Right atrium auricular region (tissue), 2 donors: ENCODE results near the gene CHORDC1. TPM values are rescaled to one million over a fixed set of nuclear protein-coding genes. Genes with fewer than 3 reads are reported as not detected.

Experiments
- DNase-seq: peaks from one replicate; pipeline ENCODE4 v3.0.0-alpha.2; 2019; ENCODE audit warnings: low spot score
- H3K27ac ChIP-seq, 2 donors: fragments of 200-600 bp; sonication (generic); 1 replicate in 1 of 2; 2 replicates in 1 of 2; pipeline ENCODE4 v1.5.1; 2016 to 2019
- H3K27me3 ChIP-seq, 2 donors: fragments of 200-600 bp; sonication (generic); one replicate each; pipeline versions ENCODE4 v1.5.1 to v1.6.0; 2017 to 2019
- H3K36me3 ChIP-seq: fragments of 200-600 bp; sonication (generic); one replicate; pipeline ENCODE4 v1.5.1; 2016
- H3K4me1 ChIP-seq, 2 donors: fragments of 200-600 bp; sonication (generic); one replicate each; pipeline versions ENCODE4 v1.5.1 to v1.6.0; 2017 to 2019
- H3K4me3 ChIP-seq, 2 donors: fragments of 200-600 bp; sonication (generic); 1 replicate in 1 of 2; 2 replicates in 1 of 2; pipeline ENCODE4 v1.5.1; 2017 to 2019; ENCODE audit warnings: mild to moderate bottlenecking in 1 of 2, moderate library complexity in 1 of 2
- H3K9me3 ChIP-seq, 2 donors: fragments of 200-600 bp; sonication (generic); one replicate each; pipeline ENCODE4 v1.5.1; 2019
- CTCF ChIP-seq, 2 donors: fragments of 200-600 bp; sonication (generic); IDR thresholded peaks; one replicate each; pipeline ENCODE4 v1.5.1; 2019; ENCODE audit warnings: antibody characterized with exemption in 2 of 2
- total RNA-seq, 2 donors: library from RNA; depleted of rRNA; stranded (reverse); fragments of >200 nt; gene quantifications; one replicate each; pipeline ENCODE4 v1.1.0, GENCODE V29; 2016

CHORDC1 gene
- total RNA-seq, 2 donors from 2014 or later, result 40.4 to 49.2 TPM

- no peak for TF ChIP-seq CTCF (IDR thresholded peaks at IDR 0.05)
- no peaks in the 10 kb centered on the region for H3K9me3 ChIP-seq
- H3K4me1 ChIP-seq, result no peaks in the 10 kb centered on the region
- no peak for DNase-seq
- H3K27me3 ChIP-seq, result no peaks in the 10 kb centered on the region
- no peak overlapping the region for H3K27ac ChIP-seq
- H3K4me3 ChIP-seq, result no peak overlapping the region
- no peaks in the 10 kb centered on the region for H3K36me3 ChIP-seq
These were observed 14.2 kb upstream of the CHORDC1 start for GRCh38 chr11:90237004-90237403.

GRCh38 chr11:90235526-90235925 is 12.7 kb upstream of the CHORDC1 start:
- Histone ChIP-seq H3K9me3 (no peaks in the 10 kb centered on the region), H3K4me1 (no peaks in the 10 kb centered on the region), H3K27me3 (no peaks in the 10 kb centered on the region), H3K36me3 (no peaks in the 10 kb centered on the region), H3K27ac (no peak overlapping the region), H3K4me3 (no peak overlapping the region)
- TF ChIP-seq CTCF (IDR thresholded peaks at IDR 0.05), result no peak
- DNase-seq, result no peak

DNA sequence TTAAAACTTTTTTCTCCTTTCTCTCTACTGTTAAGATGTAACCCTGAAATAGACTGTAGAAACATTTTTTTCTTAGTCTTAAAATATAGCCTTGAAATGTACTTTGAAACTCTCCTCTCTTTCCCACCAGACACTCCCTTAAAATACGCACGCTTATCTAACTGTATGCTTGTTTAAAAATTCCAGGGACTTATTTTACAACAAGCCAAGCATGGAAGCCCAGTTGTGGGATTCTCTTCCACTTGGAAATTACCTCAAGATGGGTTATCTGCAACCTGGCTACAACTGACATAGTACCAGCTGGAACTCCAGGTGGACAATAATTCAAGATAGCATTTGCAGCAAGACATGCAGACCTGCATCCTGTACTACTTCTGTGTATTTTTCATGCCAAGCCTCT is 12.1 kb upstream of the CHORDC1 start:
- no peaks in the 10 kb centered on the region for H3K36me3 ChIP-seq
- TF ChIP-seq CTCF (IDR thresholded peaks at IDR 0.05), result no peak
- no peaks in the 10 kb centered on the region for H3K9me3 ChIP-seq
- no peak overlapping the region for H3K27ac ChIP-seq
- H3K27me3 ChIP-seq, result no peaks in the 10 kb centered on the region
- H3K4me3 ChIP-seq, result no peak overlapping the region
- DNase-seq, result no peak
- no peaks in the 10 kb centered on the region for H3K4me1 ChIP-seq

DNA sequence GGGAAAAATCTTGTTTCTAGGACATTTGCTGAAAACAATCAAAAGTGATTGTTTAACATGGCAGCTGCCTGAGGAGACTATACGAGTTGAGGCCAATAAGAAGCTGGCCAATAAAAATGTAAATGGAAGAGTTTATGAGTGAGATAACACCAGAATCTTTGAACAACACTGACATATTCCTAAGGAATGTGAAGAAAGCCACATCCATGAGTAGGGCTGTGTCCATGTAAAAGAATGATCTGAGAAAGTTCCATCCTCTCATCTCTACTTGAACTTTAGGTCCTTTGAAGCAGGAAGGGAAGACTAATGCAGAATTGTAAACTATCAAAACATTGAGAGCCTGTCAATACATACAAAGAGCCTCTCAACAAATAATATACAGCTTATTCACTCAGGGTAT is 6.9 kb upstream of the CHORDC1 start:
- Histone ChIP-seq H3K27me3 (no peaks in the 10 kb centered on the region), H3K27ac (no peak overlapping the region), H3K36me3 (no peaks in the 10 kb centered on the region), H3K4me3 (no peak overlapping the region), H3K9me3 (no peaks in the 10 kb centered on the region), H3K4me1 (no peaks in the 10 kb centered on the region)
- no peak for TF ChIP-seq CTCF (IDR thresholded peaks at IDR 0.05)
- no peak for DNase-seq

DNA sequence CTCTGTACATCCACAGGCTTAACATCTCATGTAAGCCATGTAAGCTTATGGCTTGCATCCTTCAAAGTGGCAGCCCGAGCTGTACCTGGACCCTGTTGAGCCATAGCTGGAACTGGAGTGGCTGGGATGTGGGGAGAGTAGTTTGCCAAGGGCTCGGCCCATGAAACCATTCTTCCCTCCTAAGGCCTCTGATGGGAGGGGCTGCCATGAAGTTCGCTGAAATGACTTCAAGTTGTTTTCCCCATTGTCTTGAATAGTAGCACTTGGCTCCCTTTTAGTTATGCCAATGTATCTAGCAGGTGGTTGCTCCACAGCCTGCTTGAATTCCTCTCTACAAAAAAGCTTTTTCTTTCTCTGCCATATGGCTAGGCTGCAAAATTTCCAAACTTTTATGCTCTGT is 5.2 kb upstream of the CHORDC1 start:
- DNase-seq, result no peak
- Histone ChIP-seq H3K36me3 (no peaks in the 10 kb centered on the region), H3K27me3 (no peaks in the 10 kb centered on the region), H3K9me3 (no peaks in the 10 kb centered on the region), H3K27ac (no peak overlapping the region), H3K4me3 (no peak overlapping the region), H3K4me1 (peaks cover 0 to 5% of the 10 kb centered on the region in 2 donors)
- TF ChIP-seq CTCF (IDR thresholded peaks at IDR 0.05), result no peak

- peak overlapping the region; percentile 70 to 94 for H3K4me3 ChIP-seq
- DNase-seq, result no peak
- H3K36me3 ChIP-seq, result no peaks in the 10 kb centered on the region
- peaks cover 0 to 27% of the 10 kb centered on the region in 2 donors for H3K4me1 ChIP-seq
- no peak for TF ChIP-seq CTCF (IDR thresholded peaks at IDR 0.05)
- H3K9me3 ChIP-seq, result no peaks in the 10 kb centered on the region
- H3K27ac ChIP-seq, result peak overlapping the region; percentile 97 to 98
- H3K27me3 ChIP-seq, result no peaks in the 10 kb centered on the region
These were observed 368 bp upstream of the CHORDC1 start for GRCh38 chr11:90223248-90223585.
